Lower leg skin (tissue), 3 donors: ENCODE measurements around the gene HHIPL1.

Experiments
- CTCF ChIP-seq, 3 donors: fragments of 450-650 bp; IDR thresholded peaks; one replicate each; pipeline ENCODE4 v1.5.1; 2016; ENCODE audit warnings: antibody characterized with exemption in 3 of 3, mild to moderate bottlenecking in 3 of 3, moderate library complexity in 2 of 3
- POLR2A ChIP-seq, 2 donors: fragments of 450-650 bp; IDR thresholded peaks; one replicate each; pipeline ENCODE4 v1.6.1; 2016 to 2017; ENCODE audit warnings: antibody characterized with exemption in 2 of 2, mild to moderate bottlenecking in 1 of 2, moderate library complexity in 1 of 2

- no peak for TF ChIP-seq CTCF (IDR thresholded peaks at IDR 0.05)
- no peak for TF ChIP-seq POLR2A (IDR thresholded peaks at IDR 0.05)
These were observed 39.5 kb downstream of the HHIPL1 start for GRCh38 chr14:99684410-99684934.
